ENCODE data around the gene ZNF524. TPM values are rescaled to one million over a fixed set of nuclear protein-coding genes. Genes with fewer than 3 reads are reported as not detected.

ZNF524 gene
- total and polyA plus RNA-seq, 9 of the 15 experiments (the other 6 are each of a cell fraction or from before 2014, with no cell fraction given), result 0.08 to 15.6 (median 2.9) TPM

DNA sequence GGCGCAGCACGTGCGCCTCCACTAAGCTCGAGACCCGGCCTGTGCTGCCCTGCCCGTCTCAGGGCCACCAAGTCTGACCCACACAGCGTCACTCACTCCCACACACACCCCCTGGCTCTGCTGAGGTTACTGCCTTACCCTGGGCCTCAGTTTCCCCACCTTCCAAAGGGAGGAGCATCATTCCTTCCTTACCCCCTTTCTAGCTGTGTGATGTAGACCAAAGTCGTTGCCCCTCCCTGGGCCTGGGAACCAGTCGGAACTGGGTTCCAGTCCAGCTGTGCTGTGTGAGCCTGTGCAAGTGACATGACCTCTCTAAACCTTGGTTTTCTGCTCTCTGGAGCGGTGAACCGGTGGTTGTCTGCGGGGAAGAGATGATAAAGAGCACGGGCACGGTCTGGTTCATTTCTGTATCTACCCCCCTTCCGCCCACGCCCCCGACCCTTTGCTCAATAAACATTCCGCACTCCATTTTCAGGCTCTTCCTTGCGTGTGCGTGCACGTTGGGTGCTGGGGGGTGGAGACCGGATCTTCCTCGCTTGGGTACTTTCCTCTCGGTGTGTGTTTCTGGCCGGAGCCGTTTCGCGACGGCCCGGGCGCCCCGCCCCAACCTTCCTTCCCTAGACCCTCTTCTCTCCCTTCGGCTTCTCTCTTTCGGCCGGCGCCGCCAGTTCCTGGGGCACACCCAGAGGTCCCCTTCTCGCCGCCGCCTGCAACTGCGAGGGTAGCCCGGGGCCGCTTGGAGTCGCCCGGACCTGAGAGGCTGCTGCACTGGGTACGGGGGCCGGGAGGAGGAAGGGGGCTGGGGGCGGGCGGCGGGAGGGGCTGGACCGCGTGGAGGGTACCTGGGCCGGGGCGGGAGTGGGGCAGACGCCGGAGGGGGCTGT, 43.2 kb downstream of the ZNF524 start, which contains the start of gene ZNF581 (continued):
- TF ChIP-seq, protein P1, sequence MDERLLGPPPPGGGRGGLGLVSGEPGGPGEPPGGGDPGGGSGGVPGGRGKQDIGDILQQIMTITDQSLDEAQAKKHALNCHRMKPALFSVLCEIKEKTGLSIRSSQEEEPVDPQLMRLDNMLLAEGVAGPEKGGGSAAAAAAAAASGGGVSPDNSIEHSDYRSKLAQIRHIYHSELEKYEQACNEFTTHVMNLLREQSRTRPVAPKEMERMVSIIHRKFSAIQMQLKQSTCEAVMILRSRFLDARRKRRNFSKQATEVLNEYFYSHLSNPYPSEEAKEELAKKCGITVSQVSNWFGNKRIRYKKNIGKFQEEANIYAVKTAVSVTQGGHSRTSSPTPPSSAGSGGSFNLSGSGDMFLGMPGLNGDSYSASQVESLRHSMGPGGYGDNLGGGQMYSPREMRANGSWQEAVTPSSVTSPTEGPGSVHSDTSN (CRISPR knock-in tag; IDR thresholded peaks at IDR 0.05; ENCODE audit: low read depth), result no peak
- TF ChIP-seq, protein P1 (tag; conservative IDR thresholded peaks at IDR 0.05; ENCODE audit: low read depth), result no peak
- peak in 1 of 3 experiments; percentile 65 for TF ChIP-seq YY1 (IDR thresholded peaks at IDR 0.05; ENCODE audit: borderline replicate concordance in 1 of 3, control insufficient read depth in 1 of 3, extremely low read depth in 1 of 3, insufficient read depth in 3 of 3, insufficient read length in 1 of 3, insufficient replicate concordance in 2 of 3, low read depth in 1 of 3, low read length in 2 of 3)
- no peak for TF ChIP-seq DNMT1 (IDR thresholded peaks at IDR 0.05)
- no peak for TF ChIP-seq RAD21 (CRISPR knock-in tag; conservative IDR thresholded peaks at IDR 0.05 in 1 of 2, IDR thresholded peaks at IDR 0.05 in 1 of 2)
- TF ChIP-seq, protein P2, sequence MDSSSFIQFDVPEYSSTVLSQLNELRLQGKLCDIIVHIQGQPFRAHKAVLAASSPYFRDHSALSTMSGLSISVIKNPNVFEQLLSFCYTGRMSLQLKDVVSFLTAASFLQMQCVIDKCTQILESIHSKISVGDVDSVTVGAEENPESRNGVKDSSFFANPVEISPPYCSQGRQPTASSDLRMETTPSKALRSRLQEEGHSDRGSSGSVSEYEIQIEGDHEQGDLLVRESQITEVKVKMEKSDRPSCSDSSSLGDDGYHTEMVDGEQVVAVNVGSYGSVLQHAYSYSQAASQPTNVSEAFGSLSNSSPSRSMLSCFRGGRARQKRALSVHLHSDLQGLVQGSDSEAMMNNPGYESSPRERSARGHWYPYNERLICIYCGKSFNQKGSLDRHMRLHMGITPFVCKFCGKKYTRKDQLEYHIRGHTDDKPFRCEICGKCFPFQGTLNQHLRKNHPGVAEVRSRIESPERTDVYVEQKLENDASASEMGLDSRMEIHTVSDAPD (CRISPR knock-in tag; IDR thresholded peaks at IDR 0.05), result no peak
- TF ChIP-seq EWSR1 (IDR thresholded peaks at IDR 0.05; ENCODE audit: borderline replicate concordance, low read depth, partially characterized antibody), result no peak
- TF ChIP-seq, protein P3, sequence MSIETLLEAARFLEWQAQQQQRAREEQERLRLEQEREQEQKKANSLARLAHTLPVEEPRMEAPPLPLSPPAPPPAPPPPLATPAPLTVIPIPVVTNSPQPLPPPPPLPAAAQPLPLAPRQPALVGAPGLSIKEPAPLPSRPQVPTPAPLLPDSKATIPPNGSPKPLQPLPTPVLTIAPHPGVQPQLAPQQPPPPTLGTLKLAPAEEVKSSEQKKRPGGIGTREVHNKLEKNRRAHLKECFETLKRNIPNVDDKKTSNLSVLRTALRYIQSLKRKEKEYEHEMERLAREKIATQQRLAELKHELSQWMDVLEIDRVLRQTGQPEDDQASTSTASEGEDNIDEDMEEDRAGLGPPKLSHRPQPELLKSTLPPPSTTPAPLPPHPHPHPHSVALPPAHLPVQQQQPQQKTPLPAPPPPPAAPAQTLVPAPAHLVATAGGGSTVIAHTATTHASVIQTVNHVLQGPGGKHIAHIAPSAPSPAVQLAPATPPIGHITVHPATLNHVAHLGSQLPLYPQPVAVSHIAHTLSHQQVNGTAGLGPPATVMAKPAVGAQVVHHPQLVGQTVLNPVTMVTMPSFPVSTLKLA (conservative IDR thresholded peaks at IDR 0.05), result peak; percentile 59 to 89; a peak in 3 of 4 replicates
- no peak for TF ChIP-seq MTA2 (IDR thresholded peaks at IDR 0.05; ENCODE audit: low read depth)
- TF ChIP-seq ZNF444 (CRISPR knock-in tag; IDR thresholded peaks at IDR 0.05), result no peak
- no peak for TF ChIP-seq EZH2 (IDR thresholded peaks at IDR 0.05; ENCODE audit: borderline replicate concordance, low read depth, low read length)
- TF ChIP-seq SMC3 (conservative IDR thresholded peaks at IDR 0.05; ENCODE audit: insufficient read depth, low read depth, low read length), result no peak
- TF ChIP-seq ZZZ3 (IDR thresholded peaks at IDR 0.05), result no peak
- peak; percentile 63 for TF ChIP-seq KDM5B (IDR thresholded peaks at IDR 0.05; ENCODE audit: insufficient replicate concordance, low read depth, low read length)
- no peak for TF ChIP-seq RFX5 (IDR thresholded peaks at IDR 0.05; ENCODE audit: low read depth, low read length)
- no peak for TF ChIP-seq PRMT5 (CRISPR knock-in tag; IDR thresholded peaks at IDR 0.05)
- peak; percentile 73; the same call in 1 of the 2 replicates for TF ChIP-seq ERF (CRISPR knock-in tag; IDR thresholded peaks at IDR 0.05)
- no peak for TF ChIP-seq ZNF23 (CRISPR knock-in tag; IDR thresholded peaks at IDR 0.05)
- no peak for TF ChIP-seq SREBF2 (CRISPR knock-in tag; IDR thresholded peaks at IDR 0.05)
- TF ChIP-seq ZNF124 (CRISPR knock-in tag; IDR thresholded peaks at IDR 0.05), result no peak
- 0 out of 4 replicates have a peak, but pooled peaks of 1 of the 2 experiments have one; percentile 16 for TF ChIP-seq TEAD1 (CRISPR knock-in tag; IDR thresholded peaks at IDR 0.05)
